GM19193 (cell line): ENCODE data around the gene CASS4.

ENCODE experiments used
- POLR2A ChIP-seq: IDR thresholded peaks from 4 replicates; pipeline ENCODE4 v1.6.1; 2011; ENCODE audit not compliant: insufficient read depth, insufficient read length; ENCODE audit errors: extremely low read depth

The CASS4 gene

GRCh38 chr20:56445540-56445939 is 33.5 kb downstream of the CASS4 start:
- TF ChIP-seq POLR2A, result no peak

- TF ChIP-seq POLR2A, result no peak
Measured at GRCh38 chr20:56447227-56447626, 35.2 kb downstream of the CASS4 start.

GRCh38 chr20:56449459-56449858 is 37.4 kb downstream of the CASS4 start:
- TF ChIP-seq POLR2A, result no peak

- no peak for TF ChIP-seq POLR2A
Measured at GRCh38 chr20:56451056-56451765, 39.2 kb downstream of the CASS4 start.

- TF ChIP-seq POLR2A, result no peak
Measured at GRCh38 chr20:56453352-56453751, 41.3 kb downstream of the CASS4 start.

- no peak for TF ChIP-seq POLR2A
Measured at GRCh38 chr20:56454754-56455153, 42.7 kb downstream of the CASS4 start.

GRCh38 chr20:56458206-56458821 is 46.3 kb downstream of the CASS4 start:
- no peak for TF ChIP-seq POLR2A

- no peak for TF ChIP-seq POLR2A
Measured at GRCh38 chr20:56460459-56460858, 48.4 kb downstream of the CASS4 start.

- no peak for TF ChIP-seq POLR2A
Measured at GRCh38 chr20:56461576-56461975, 49.5 kb downstream of the CASS4 start.

GRCh38 chr20:56463428-56463827 is 51.4 kb downstream of the CASS4 start:
- no peak for TF ChIP-seq POLR2A

GRCh38 chr20:56465997-56466396 is 53.9 kb downstream of the CASS4 start:
- no peak for TF ChIP-seq POLR2A

GRCh38 chr20:56467968-56468315 is 55.9 kb downstream of the CASS4 start:
- no peak for TF ChIP-seq POLR2A

- TF ChIP-seq POLR2A, result peak; percentile 81
Measured at GRCh38 chr20:56468316-56469076, 56.4 kb downstream of the CASS4 start, which contains the start of gene RTF2. Gene RTF2, plus strand, starts transcription at chr20:56468627. Its CDS starts 71 bp downstream, at chr20:56468698.

- no peak for TF ChIP-seq POLR2A
Measured at GRCh38 chr20:56469077-56469449, 57.0 kb downstream of the CASS4 start.

- no peak for TF ChIP-seq POLR2A
Measured at GRCh38 chr20:56483970-56484369, 71.9 kb downstream of the CASS4 start.

- TF ChIP-seq POLR2A, result no peak
Measured at GRCh38 chr20:56487216-56487615, 75.2 kb downstream of the CASS4 start.
